Testis (tissue), 3 donors: ENCODE results near the gene IL36B. TPM values are rescaled to one million over a fixed set of nuclear protein-coding genes. Genes with fewer than 3 reads are reported as not detected.

Experiments used
- DNase-seq: peaks from one replicate; pipeline ENCODE4 v3.0.0-alpha.2; 2019
- H3K27ac ChIP-seq, 2 donors: fragments of 200-600 bp; sonication (generic); one replicate each; pipeline ENCODE4 v1.5.1; 2019
- H3K27me3 ChIP-seq: fragments of 200-600 bp; sonication (generic); one replicate; pipeline ENCODE4 v1.5.1; 2019
- H3K36me3 ChIP-seq: fragments of 200-600 bp; sonication (generic); one replicate; pipeline ENCODE4 v1.5.1; 2017; ENCODE audit warnings: low read depth; ENCODE audit errors: missing control alignments
- H3K4me1 ChIP-seq: fragments of 200-600 bp; sonication (generic); one replicate; pipeline ENCODE4 v1.5.1; 2019
- H3K4me3 ChIP-seq, 2 donors: fragments of 200-600 bp; sonication (generic); one replicate each; pipeline ENCODE4 v1.5.1; 2017 to 2019
- H3K9me3 ChIP-seq: fragments of 200-600 bp; sonication (generic); one replicate; pipeline ENCODE4 v1.5.1; 2017
- POLR2A ChIP-seq: fragments of 450-650 bp; IDR thresholded peaks from one replicate; pipeline ENCODE4 v1.6.1; 2017; ENCODE audit warnings: antibody characterized with exemption, mild to moderate bottlenecking, moderate library complexity
- WGBS, 2 donors: methylation state at CpG; one replicate each; pipeline ENCODE4 v1.1.5; 2018; 5-methylcytosine and 5-hydroxymethylcytosine counted together
- intact Hi-C: fragments of 100-400 bp; cut with DNase I; formaldehyde crosslinking; loops from one replicate; pipeline ENCODE4 v1.15.1; 2023; ENCODE audit warnings: low total_unique reads
- polyA plus RNA-seq: library from polyadenylated mRNA; stranded (reverse); fragments of 350-450 nt; fragmentation: Illumina TruSeq; extraction: RNeasy Lipid Tissue Mini Kit (QIAGEN cat#74804); gene quantifications from one replicate; pipeline ENCODE4 v1.2.3, GENCODE V29; 2014; ENCODE audit warnings: low read depth, low replicate concordance; ENCODE audit not compliant: insufficient read depth
- total RNA-seq, 2 donors: library from RNA; depleted of rRNA; stranded (reverse); fragments of >200 nt; gene quantifications; one replicate each; pipeline ENCODE4 v1.2.3, GENCODE V29; 2016
- TF ChIP-seq, protein P1 (sequence below), 3 experiments: fragments of 450-650 bp in 2 of 3; fragments of 200-600 bp in 1 of 3; sonication (generic) in 1 of 3; IDR thresholded peaks; one replicate each; pipeline ENCODE4 v1.5.1; 2016 to 2019; ENCODE audit warnings: antibody characterized with exemption in 3 of 3, mild to moderate bottlenecking in 2 of 3, moderate library complexity in 1 of 3

IL36B gene
- total and polyA plus RNA-seq, 3 donors from 2014 or later: not detected

- Histone ChIP-seq H3K4me1 (no peaks in the 10 kb centered on the region), H3K27ac (no peak overlapping the region), H3K36me3 (no peaks in the 10 kb centered on the region), H3K27me3 (no peaks in the 10 kb centered on the region), H3K9me3 (no peaks in the 10 kb centered on the region), H3K4me3 (no peak overlapping the region)
- intact Hi-C loops: no loop called here
- WGBS, 2 donors: 40 to 63% methylated on average over 2 of the region's 2 CpGs
- TF ChIP-seq, protein P1, sequence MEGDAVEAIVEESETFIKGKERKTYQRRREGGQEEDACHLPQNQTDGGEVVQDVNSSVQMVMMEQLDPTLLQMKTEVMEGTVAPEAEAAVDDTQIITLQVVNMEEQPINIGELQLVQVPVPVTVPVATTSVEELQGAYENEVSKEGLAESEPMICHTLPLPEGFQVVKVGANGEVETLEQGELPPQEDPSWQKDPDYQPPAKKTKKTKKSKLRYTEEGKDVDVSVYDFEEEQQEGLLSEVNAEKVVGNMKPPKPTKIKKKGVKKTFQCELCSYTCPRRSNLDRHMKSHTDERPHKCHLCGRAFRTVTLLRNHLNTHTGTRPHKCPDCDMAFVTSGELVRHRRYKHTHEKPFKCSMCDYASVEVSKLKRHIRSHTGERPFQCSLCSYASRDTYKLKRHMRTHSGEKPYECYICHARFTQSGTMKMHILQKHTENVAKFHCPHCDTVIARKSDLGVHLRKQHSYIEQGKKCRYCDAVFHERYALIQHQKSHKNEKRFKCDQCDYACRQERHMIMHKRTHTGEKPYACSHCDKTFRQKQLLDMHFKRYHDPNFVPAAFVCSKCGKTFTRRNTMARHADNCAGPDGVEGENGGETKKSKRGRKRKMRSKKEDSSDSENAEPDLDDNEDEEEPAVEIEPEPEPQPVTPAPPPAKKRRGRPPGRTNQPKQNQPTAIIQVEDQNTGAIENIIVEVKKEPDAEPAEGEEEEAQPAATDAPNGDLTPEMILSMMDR (IDR thresholded peaks at IDR 0.05): no peak
- no peak for TF ChIP-seq POLR2A
- DNase-seq: no peak
These were observed 40.9 kb upstream of the IL36B start for GRCh38 chr2:113093613-113093977.

DNA sequence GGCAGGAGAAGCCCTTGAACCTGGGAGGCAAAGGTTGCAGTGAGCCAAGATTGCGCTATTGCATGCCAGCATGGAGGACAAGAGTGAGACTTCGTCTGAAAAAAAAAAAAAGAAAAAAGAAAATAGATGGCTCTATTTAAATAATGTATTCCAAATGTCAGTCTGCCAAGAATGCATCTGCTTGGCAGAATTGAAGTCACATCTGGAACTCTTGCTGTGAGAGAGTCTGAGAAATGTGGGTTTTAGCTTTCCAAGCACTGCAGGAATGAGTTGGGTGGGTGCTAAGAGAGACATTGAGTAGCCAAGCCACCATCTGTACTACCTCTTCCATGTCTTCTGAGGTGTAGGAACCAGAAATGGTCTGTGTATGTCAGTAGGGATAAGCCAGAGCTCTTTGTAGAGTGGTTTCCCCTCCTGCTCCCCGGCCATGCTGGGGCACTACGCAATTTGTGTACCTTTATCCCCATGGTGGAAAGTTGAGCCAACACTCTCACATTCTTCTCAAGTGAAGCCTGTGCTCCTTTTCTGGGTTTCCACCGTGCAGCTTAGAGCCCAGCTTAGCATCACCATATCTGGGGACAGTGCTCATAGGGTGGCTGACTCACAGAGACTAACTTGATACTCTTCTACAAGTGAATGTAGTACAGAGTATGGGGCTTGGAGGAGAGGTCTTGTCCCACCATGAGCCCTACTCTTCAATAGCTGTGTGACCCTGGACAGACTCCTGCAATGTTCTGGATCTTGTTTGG lies 40.4 kb upstream of the IL36B start:
- H3K4me1 ChIP-seq: no peaks in the 10 kb centered on the region
- WGBS, 2 donors: 92 to 93% methylated on average over 5 of the region's 5 CpGs
- H3K4me3 ChIP-seq: no peak overlapping the region
- no peaks in the 10 kb centered on the region for H3K36me3 ChIP-seq
- TF ChIP-seq, protein P1 (IDR thresholded peaks at IDR 0.05): no peak
- no peak for TF ChIP-seq POLR2A
- intact Hi-C loops: no loop called here
- no peaks in the 10 kb centered on the region for H3K9me3 ChIP-seq
- DNase-seq: no peak
- no peaks in the 10 kb centered on the region for H3K27me3 ChIP-seq
- no peak overlapping the region for H3K27ac ChIP-seq

DNA sequence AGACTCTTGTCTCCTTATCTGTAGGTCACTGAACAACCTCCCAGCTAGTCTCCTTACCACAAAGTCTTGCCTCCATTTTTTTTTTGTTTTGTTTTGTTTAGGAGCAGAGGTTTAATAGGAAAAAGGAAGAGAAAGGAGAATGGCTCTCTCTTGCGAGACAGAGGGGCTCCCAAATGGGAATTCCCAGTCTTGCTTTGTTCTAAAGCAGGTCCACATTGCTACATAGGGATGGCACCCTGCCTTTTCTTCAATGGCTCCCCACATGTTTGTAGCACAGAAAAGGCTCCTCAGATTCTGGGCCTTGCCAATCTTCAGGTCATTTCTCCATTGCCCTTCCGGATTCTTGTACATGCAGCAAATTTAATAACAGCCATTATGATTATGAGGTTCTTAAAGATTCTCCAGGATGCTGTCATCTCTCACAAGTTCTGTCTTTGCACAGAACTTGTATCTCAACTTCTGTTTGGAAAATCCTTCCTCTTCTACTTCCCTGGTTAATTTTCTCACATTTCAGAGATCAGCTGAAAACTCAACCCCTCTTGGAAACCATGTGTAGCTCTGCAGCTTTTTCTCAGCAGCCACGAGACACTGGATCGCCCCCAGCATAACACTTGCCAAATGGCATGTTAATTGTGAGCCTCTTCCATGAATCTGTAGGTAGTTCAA lies 38.7 kb upstream of the IL36B start:
- Histone ChIP-seq H3K36me3 (no peaks in the 10 kb centered on the region), H3K4me1 (no peaks in the 10 kb centered on the region), H3K27me3 (no peaks in the 10 kb centered on the region), H3K4me3 (no peak overlapping the region), H3K27ac (no peak overlapping the region), H3K9me3 (no peaks in the 10 kb centered on the region)
- no peak for DNase-seq
- TF ChIP-seq POLR2A: no peak
- TF ChIP-seq, protein P1 (IDR thresholded peaks at IDR 0.05): no peak
- 77 to 79% methylated on average over 4 of the region's 4 CpGs for WGBS, 2 donors
- intact Hi-C loops: no loop called here

- no peaks in the 10 kb centered on the region for H3K9me3 ChIP-seq
- intact Hi-C loops: no loop called here
- H3K27me3 ChIP-seq: no peaks in the 10 kb centered on the region
- H3K27ac ChIP-seq: no peak overlapping the region
- no peak overlapping the region for H3K4me3 ChIP-seq
- DNase-seq: no peak
- no peaks in the 10 kb centered on the region for H3K4me1 ChIP-seq
- TF ChIP-seq, protein P1 (IDR thresholded peaks at IDR 0.05): no peak
- H3K36me3 ChIP-seq: no peaks in the 10 kb centered on the region
These were observed 37.2 kb upstream of the IL36B start for GRCh38 chr2:113089916-113090315.
